GM18519 (cell line): ENCODE results near the gene SEL1L3.

ENCODE experiments used
- ATAC-seq: cut with Tn5 transposase; IDR thresholded peaks from one replicate; pipeline ENCODE4 v1.9.1; 2021; ENCODE audit warnings: mild to moderate bottlenecking, moderate library complexity; ENCODE audit not compliant: unreplicated experiment, low FRiP score

Gene SEL1L3

GRCh38 chr4:25857403-25857802 is 5.4 kb downstream of the SEL1L3 start:
- ATAC-seq, result no peak

- no peak for ATAC-seq
These were observed 6.0 kb downstream of the SEL1L3 start for GRCh38 chr4:25856756-25857155.

- no peak for ATAC-seq
These were observed 10.7 kb downstream of the SEL1L3 start for GRCh38 chr4:25852103-25852502.

- ATAC-seq, result no peak
These were observed 15.5 kb downstream of the SEL1L3 start for GRCh38 chr4:25847329-25847728.

- no peak for ATAC-seq
These were observed 16.7 kb downstream of the SEL1L3 start for GRCh38 chr4:25845841-25846653.

GRCh38 chr4:25844961-25845712 is 17.7 kb downstream of the SEL1L3 start:
- no peak for ATAC-seq

- ATAC-seq, result no peak
These were observed 19.3 kb downstream of the SEL1L3 start for GRCh38 chr4:25843340-25844097.

- ATAC-seq, result peak; percentile 50
These were observed 20.5 kb downstream of the SEL1L3 start for GRCh38 chr4:25842229-25842845.

- ATAC-seq, result no peak
These were observed 23.1 kb downstream of the SEL1L3 start for GRCh38 chr4:25839687-25840086.

- no peak for ATAC-seq
These were observed 23.6 kb downstream of the SEL1L3 start for GRCh38 chr4:25839233-25839632.

GRCh38 chr4:25838526-25838925 is 24.3 kb downstream of the SEL1L3 start:
- ATAC-seq, result no peak

GRCh38 chr4:25837107-25837506 is 25.7 kb downstream of the SEL1L3 start:
- ATAC-seq, result no peak

GRCh38 chr4:25835384-25835783 is 27.4 kb downstream of the SEL1L3 start:
- ATAC-seq, result no peak

- ATAC-seq, result no peak
These were observed 28.2 kb downstream of the SEL1L3 start for GRCh38 chr4:25834411-25835107.

GRCh38 chr4:25830548-25830947 is 32.2 kb downstream of the SEL1L3 start:
- ATAC-seq, result no peak

GRCh38 chr4:25827897-25828296 is 34.9 kb downstream of the SEL1L3 start:
- ATAC-seq, result no peak

GRCh38 chr4:25827373-25827772 is 35.4 kb downstream of the SEL1L3 start:
- no peak for ATAC-seq

GRCh38 chr4:25826074-25826752 is 36.6 kb downstream of the SEL1L3 start:
- no peak for ATAC-seq

- ATAC-seq, result no peak
These were observed 39.2 kb downstream of the SEL1L3 start for GRCh38 chr4:25823632-25824031.

GRCh38 chr4:25821899-25822298 is 40.9 kb downstream of the SEL1L3 start:
- ATAC-seq, result no peak
